GM06990 (cell line): ENCODE data around the gene ACTN1.

Source experiments
- DNase-seq: peaks from one replicate; pipeline ENCODE4 v3.0.0-alpha.2; 2011; ENCODE audit not compliant: insufficient read length; ENCODE audit errors: extremely low read depth
- H3K27me3 ChIP-seq: replicated peaks from 2 replicates; pipeline ENCODE4 v1.6.0; 2011; ENCODE audit warnings: low read length; ENCODE audit not compliant: control insufficient read depth, insufficient read depth
- H3K36me3 ChIP-seq: 2 replicates; pipeline ENCODE4 v1.5.1; 2011; ENCODE audit warnings: low read length; ENCODE audit not compliant: control insufficient read depth, insufficient read depth
- H3K4me3 ChIP-seq: replicated peaks from 2 replicates; pipeline ENCODE4 v1.5.1; 2011; ENCODE audit warnings: low read depth, mild to moderate bottlenecking, control low read depth, low read length
- TF ChIP-seq, protein P1 (sequence below): IDR thresholded peaks from 2 replicates; pipeline ENCODE4 v1.5.1; 2011; ENCODE audit warnings: low read length, control low read depth, mild to moderate bottlenecking, inconsistent platforms; ENCODE audit not compliant: insufficient read depth, poor library complexity, severe bottlenecking

Gene ACTN1

DNA sequence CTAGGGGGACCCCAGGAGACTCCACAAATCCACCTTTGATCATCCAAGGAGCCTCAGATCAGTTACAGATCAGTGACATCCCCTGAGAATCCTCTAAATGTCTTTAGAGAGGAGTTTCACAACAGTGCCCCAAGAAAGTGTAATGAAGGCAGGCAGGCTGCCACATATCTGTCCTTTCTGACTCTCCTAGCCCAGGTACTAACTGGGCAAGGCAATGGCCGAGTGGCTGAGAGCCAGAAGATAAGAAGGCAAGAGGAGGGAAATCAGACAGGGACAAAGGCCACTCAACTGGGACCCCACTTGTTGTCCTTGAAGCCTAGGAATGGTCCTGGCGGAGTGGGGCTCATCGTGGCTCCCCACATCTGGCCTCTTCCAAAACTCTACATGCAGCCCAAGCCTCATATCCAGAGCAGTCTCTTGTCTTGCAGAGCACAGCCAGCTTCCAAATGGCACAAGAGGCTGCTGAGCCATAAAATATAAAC, 11.6 kb downstream of the ACTN1 start:
- Histone ChIP-seq H3K36me3 (no peaks in the 10 kb centered on the region), H3K4me3 (no peak overlapping the region), H3K27me3 (no peaks in the 10 kb centered on the region)
- TF ChIP-seq, protein P1, sequence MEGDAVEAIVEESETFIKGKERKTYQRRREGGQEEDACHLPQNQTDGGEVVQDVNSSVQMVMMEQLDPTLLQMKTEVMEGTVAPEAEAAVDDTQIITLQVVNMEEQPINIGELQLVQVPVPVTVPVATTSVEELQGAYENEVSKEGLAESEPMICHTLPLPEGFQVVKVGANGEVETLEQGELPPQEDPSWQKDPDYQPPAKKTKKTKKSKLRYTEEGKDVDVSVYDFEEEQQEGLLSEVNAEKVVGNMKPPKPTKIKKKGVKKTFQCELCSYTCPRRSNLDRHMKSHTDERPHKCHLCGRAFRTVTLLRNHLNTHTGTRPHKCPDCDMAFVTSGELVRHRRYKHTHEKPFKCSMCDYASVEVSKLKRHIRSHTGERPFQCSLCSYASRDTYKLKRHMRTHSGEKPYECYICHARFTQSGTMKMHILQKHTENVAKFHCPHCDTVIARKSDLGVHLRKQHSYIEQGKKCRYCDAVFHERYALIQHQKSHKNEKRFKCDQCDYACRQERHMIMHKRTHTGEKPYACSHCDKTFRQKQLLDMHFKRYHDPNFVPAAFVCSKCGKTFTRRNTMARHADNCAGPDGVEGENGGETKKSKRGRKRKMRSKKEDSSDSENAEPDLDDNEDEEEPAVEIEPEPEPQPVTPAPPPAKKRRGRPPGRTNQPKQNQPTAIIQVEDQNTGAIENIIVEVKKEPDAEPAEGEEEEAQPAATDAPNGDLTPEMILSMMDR = no peak
- DNase-seq = no peak

DNA sequence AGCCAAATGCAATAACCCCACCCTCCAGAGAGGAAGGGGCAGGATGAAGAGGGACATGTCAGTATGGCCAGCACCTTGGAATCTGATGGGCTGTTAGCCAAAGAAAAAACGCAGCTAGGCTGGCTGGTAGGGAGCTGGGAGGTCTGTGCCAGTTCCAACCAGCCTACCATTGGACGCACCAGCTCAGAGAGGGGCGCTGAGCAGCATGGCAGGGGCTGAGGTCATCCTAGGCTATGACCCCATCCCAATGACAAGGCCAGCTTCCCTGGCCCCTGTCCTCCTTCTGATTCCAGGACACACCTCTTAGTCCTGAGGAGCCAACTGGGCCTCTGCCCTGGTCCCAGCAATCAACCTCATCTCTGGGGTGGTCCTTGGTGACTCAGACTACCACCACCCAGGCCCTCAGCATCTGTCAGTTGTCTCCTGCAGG, 12.2 kb downstream of the ACTN1 start:
- Histone ChIP-seq H3K4me3 (no peak overlapping the region), H3K36me3 (no peaks in the 10 kb centered on the region), H3K27me3 (no peaks in the 10 kb centered on the region)
- TF ChIP-seq, protein P1 = no peak
- no peak for DNase-seq

DNA sequence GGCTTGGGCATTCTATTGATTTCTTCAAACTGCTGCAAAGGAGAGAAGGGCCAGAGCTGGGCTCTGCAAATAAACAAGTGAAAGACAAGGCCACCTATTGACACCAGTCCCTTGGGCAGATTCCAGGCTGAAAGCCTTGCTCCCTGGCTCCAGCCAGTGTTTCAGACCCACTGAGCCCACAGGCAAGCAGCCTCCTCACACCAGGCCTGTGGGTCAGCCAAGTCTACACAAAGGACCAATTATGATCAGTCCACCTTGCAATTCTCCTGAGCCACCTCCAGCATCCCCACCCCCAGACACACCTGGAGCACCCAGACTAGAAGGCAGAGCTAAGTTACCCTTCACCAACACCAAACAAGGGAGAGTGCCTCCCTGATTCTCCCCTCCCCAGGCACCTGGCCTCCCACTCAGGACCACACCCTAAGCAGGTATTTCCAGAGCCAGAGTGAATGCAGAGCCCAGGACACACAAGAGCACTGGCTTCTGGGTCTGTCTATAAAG, 13.8 kb downstream of the ACTN1 start:
- DNase-seq = no peak
- Histone ChIP-seq H3K4me3 (no peak overlapping the region), H3K27me3 (no peaks in the 10 kb centered on the region; the same call in 1 of the 2 replicates), H3K36me3 (no peaks in the 10 kb centered on the region)
- TF ChIP-seq, protein P1 = no peak

DNA sequence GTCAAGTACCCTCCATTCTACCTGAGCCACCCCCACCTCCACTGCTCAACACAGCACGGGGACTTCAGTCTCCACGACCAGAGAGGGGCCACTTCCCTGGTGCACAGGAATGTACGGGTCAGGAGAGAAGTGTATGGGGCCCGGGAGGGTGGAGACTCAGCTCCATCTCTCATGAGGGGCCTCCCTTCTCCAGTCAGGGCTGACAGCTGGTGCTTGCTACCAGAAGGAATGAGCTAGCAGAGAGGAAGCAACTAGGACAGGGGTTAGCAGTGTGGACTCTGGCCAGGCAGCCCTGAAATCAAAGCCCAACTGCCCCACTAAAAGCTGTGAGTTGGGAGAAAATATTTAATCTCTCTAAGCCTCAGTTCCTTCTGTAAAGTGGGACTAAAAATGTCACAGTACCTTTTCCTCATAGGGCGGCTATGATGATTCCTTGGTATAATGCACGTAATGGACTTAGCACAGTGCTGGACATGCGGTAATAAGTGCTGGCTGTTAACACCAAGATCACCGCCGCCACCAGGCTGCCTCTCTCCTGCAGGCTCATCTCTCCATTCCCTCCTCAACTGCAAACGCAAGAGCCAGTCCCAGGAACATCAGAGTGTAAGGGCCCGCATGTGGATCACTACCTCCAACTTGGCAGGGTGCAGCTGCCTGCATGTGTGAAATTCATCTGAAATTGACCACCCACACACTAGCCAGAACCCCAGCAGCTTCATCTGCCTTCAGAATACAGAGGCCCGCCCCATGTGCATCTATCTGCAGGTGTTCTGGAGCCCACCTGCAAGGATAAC, 14.6 kb downstream of the ACTN1 start:
- Histone ChIP-seq H3K27me3 (no peaks in the 10 kb centered on the region; the same call in 1 of the 2 replicates), H3K36me3 (no peaks in the 10 kb centered on the region), H3K4me3 (no peak overlapping the region)
- TF ChIP-seq, protein P1 = no peak
- DNase-seq = no peak

DNA sequence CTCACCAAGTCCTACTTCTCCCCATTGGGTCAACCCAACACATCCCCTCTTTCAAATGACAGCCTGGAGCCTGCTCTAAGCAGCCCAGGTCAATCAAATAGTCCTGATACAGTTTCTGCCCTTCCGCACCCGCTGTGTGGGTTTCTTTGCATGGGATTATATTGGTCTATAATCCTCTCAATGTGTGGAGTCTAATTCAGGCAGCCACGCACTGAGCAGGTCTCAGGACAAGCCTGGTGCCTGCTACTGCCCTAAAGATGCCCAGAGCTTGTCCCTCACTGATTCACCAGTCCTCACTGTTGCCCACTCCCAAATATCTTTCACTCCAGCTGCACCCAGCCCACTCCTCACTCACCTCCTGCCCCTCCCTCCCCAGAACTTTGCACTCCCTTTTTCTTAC, 16.4 kb downstream of the ACTN1 start:
- TF ChIP-seq, protein P1 = no peak
- no peaks in the 10 kb centered on the region for H3K36me3 ChIP-seq
- no peaks in the 10 kb centered on the region; the same call in 1 of the 2 replicates for H3K27me3 ChIP-seq
- H3K4me3 ChIP-seq = no peak overlapping the region
- DNase-seq = no peak
